Left lung (tissue), 10 donors: ENCODE results near the gene KCNG2. TPM values are rescaled to one million over a fixed set of nuclear protein-coding genes. Genes with fewer than 3 reads are reported as not detected.

Experiments
- ATAC-seq: fragments of 200-7000 bp; cut with Tn5 transposase; one replicate; pipeline ENCODE4 v1.9.1; 2020; ENCODE audit warnings: moderate library complexity
- DNase-seq, 4 donors: peaks; one replicate each; pipeline ENCODE4 v3.0.0-alpha.2; 2013 to 2020
- H3K27ac ChIP-seq, 2 donors: fragments of 200-600 bp; sonication (generic) in 1 of 2; one replicate each; pipeline versions ENCODE4 v1.5.0 to v1.8.0; 2020 to 2021
- H3K27me3 ChIP-seq, 2 donors: fragments of 200-600 bp; sonication (generic) in 1 of 2; one replicate each; pipeline versions ENCODE4 v1.5.0 to v1.8.0; 2020 to 2021
- H3K36me3 ChIP-seq, 2 donors: fragments of 200-600 bp; sonication (generic) in 1 of 2; one replicate each; pipeline versions ENCODE4 v1.5.0 to v1.8.0; 2020 to 2021
- H3K4me1 ChIP-seq, 2 donors: fragments of 200-600 bp; one replicate each; pipeline ENCODE4 v1.8.0; 2021
- H3K4me3 ChIP-seq, 2 donors: fragments of 200-600 bp; sonication (generic) in 1 of 2; one replicate each; pipeline versions ENCODE4 v1.5.0 to v1.8.0; 2020 to 2021; ENCODE audit warnings: mild to moderate bottlenecking in 1 of 2
- H3K9me3 ChIP-seq, 2 donors: fragments of 200-600 bp; sonication (generic) in 1 of 2; one replicate each; pipeline versions ENCODE4 v1.5.0 to v1.8.0; 2020 to 2021
- CTCF ChIP-seq, 2 donors: fragments of 200-600 bp; sonication (generic) in 1 of 2; IDR thresholded peaks; one replicate each; pipeline versions ENCODE4 v1.5.0 to v1.8.0; 2021; ENCODE audit warnings: antibody characterized with exemption in 2 of 2
- intact Hi-C, 2 donors: fragments of 100-400 bp; cut with DNase I; formaldehyde crosslinking; loops; one replicate each; pipeline versions ENCODE4 v1.11.2 to v1.14.2; 2022
- polyA plus RNA-seq, 6 donors: library from polyadenylated mRNA; unstranded; fragments of 120-200 nt; gene quantifications; one replicate each; pipeline ENCODE4 v1.2.1, GENCODE V29; 2013; ENCODE audit not compliant: insufficient read length in 6 of 6
- total RNA-seq, 2 donors: library from RNA; stranded (reverse); fragmentation: NEBNext Ultra II Directional; extraction: Animal tissue kit (Norgen Biotek cat#: 25700); gene quantifications; one replicate each; pipeline ENCODE4 v1.2.1, GENCODE V29; 2021
- donor health status: DM: no; HTN: yes; CAD: no.
- donor health status: DM: no; HTN: no; CAD: no.

KCNG2 gene
- total and polyA plus RNA-seq, 8 donors: 0.17 to 1.1 (median 0.31) TPM

- intact Hi-C loops: no loop called here
- no peak for ATAC-seq
Measured at GRCh38 chr18:79911344-79912270, 113.9 kb downstream of the KCNG2 start.

DNA sequence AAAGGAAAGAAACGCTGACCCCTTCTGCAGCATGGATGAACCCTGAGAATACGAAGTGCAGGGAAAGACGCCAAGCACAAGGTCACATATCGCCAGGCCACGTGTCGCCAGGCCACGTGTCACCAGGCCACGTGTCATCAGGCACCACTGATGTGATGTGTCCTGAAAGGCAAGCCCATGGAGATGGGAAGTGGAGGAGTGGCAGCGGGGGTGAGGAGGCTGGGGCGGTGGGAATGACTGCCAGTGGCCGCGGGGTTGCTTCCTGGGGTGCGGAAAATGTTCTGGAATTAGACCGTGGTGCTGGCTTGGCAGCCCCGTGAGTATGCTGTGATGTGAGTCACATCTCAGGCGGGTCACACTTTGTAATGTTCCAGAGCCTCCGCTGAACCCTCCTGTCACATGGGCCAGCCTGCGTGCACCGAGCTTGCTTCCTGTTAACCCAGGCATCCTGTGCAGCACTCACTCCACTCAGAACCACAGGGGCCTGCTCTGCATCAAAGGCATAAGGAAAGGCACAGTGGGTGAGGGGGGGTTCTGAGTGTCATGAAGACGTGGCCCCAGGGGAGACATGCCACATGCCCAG, 114.8 kb downstream of the KCNG2 start:
- DNase-seq: no peak
- intact Hi-C loops: no loop called here

More at GRCh38 chr18:79911344-79912270, 113.9 kb downstream of the KCNG2 start:
- Histone ChIP-seq H3K9me3 (peaks cover 0 to 4% of the 10 kb centered on the region in 2 donors), H3K27me3 (no peaks in the 10 kb centered on the region), H3K4me3 (no peak overlapping the region), H3K4me1 (no peaks in the 10 kb centered on the region), H3K27ac (no peak overlapping the region), H3K36me3 (peaks cover 0 to 42% of the 10 kb centered on the region in 2 donors)
- peak in 2 of 4 donors; percentile 27 to 73 for DNase-seq
- TF ChIP-seq CTCF (IDR thresholded peaks at IDR 0.05): no peak

GRCh38 chr18:79912994-79913831, 115.5 kb downstream of the KCNG2 start:
- no peak for DNase-seq
- H3K4me1 ChIP-seq: no peaks in the 10 kb centered on the region
- TF ChIP-seq CTCF (IDR thresholded peaks at IDR 0.05): no peak
- H3K4me3 ChIP-seq: no peak overlapping the region
- no peak for ATAC-seq
- no peak overlapping the region for H3K27ac ChIP-seq
- H3K27me3 ChIP-seq: no peaks in the 10 kb centered on the region
- intact Hi-C loops: no loop called here
- peaks cover 0 to 55% of the 10 kb centered on the region in 2 donors for H3K36me3 ChIP-seq
- peaks cover 0 to 11% of the 10 kb centered on the region in 2 donors for H3K9me3 ChIP-seq

More for the DNA sequence above, 114.8 kb downstream of the KCNG2 start:
- no peaks in the 10 kb centered on the region for H3K4me1 ChIP-seq
- no peak for TF ChIP-seq CTCF (IDR thresholded peaks at IDR 0.05)
- no peak overlapping the region for H3K4me3 ChIP-seq
- ATAC-seq: peak; percentile 20
- no peaks in the 10 kb centered on the region for H3K27me3 ChIP-seq
- peaks cover 0 to 11% of the 10 kb centered on the region in 2 donors for H3K9me3 ChIP-seq
- peaks cover 0 to 51% of the 10 kb centered on the region in 2 donors for H3K36me3 ChIP-seq
- no peak overlapping the region for H3K27ac ChIP-seq

DNA sequence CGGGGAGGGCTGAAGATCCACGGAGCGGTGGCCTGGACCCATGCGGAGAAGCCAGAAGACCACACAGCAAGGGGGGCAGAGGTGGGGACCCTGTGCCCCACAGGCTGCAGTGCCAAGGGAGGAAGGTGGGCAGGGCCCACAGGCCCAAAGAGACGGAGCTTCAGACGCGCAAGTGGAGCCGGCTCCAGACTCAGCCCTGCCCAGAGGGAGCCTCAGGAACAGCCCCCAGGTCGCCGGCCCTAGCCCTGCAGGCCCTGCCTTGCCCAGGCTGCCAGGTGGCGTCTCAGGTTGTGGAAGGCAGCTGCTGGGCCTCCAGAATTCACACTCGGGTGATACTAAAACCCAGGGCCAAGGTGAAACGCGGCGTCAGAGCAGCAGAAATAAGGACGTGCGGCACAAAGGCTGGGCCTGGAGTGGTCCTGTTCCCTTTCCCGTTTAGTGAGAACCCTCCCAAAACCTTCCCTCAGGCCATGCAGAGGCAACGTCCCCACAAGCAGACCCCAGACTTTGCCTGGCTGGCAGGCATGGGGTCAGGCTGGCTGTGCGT, 116.9 kb downstream of the KCNG2 start:
- intact Hi-C loops: no loop called here
- Histone ChIP-seq H3K36me3 (peaks cover 0 to 66% of the 10 kb centered on the region in 2 donors), H3K27me3 (no peaks in the 10 kb centered on the region), H3K4me3 (no peak overlapping the region), H3K9me3 (peaks cover 0 to 11% of the 10 kb centered on the region in 2 donors), H3K27ac (no peak overlapping the region), H3K4me1 (no peaks in the 10 kb centered on the region)
- no peak for DNase-seq
- no peak for TF ChIP-seq CTCF (IDR thresholded peaks at IDR 0.05)
- ATAC-seq: no peak
